Central memory CD8-positive, alpha-beta T cell (primary cell): ENCODE data around the gene TMTC1.
"Not testable (repeated sequence)": the region's sequence is repeated elsewhere in the genome, so short reads cannot be mapped to it uniquely, and the experiment has no call there.

ENCODE experiments used
- ATAC-seq: fragments of 150-1000 bp; cut with Tn5 transposase; replicated peaks from 2 replicates; pipeline ENCODE4 v1.10.0; 2022; ENCODE audit warnings: mild to moderate bottlenecking, moderate FRiP score, moderate number of reproducible peaks; ENCODE audit not compliant: poor library complexity, severe bottlenecking; ENCODE audit errors: extremely low read depth
- DNase-seq, 2 donors: peaks; one replicate each; pipeline ENCODE4 v3.0.0; 2021; ENCODE audit warnings: low spot score in 2 of 2
- H3K27ac Mint-ChIP-seq: one replicate; pipeline ENCODE4 v1.8.0; 2022; ENCODE audit warnings: low read depth, mild to moderate bottlenecking, moderate library complexity, mixed read lengths
- H3K27me3 Mint-ChIP-seq: one replicate; pipeline ENCODE4 v1.8.0; 2022; ENCODE audit warnings: mixed read lengths
- H3K36me3 Mint-ChIP-seq: one replicate; pipeline ENCODE4 v1.8.0; 2022; ENCODE audit warnings: mild to moderate bottlenecking, moderate library complexity, mixed read lengths; ENCODE audit not compliant: insufficient read depth
- H3K4me1 Mint-ChIP-seq: one replicate; pipeline ENCODE4 v1.8.0; 2022; ENCODE audit warnings: mixed read lengths
- H3K4me3 Mint-ChIP-seq: one replicate; pipeline ENCODE4 v1.8.0; 2022; ENCODE audit warnings: mild to moderate bottlenecking, moderate library complexity, mixed read lengths
- H3K9me3 Mint-ChIP-seq: one replicate; pipeline ENCODE4 v1.8.0; 2022; ENCODE audit warnings: mixed read lengths

Gene TMTC1

GRCh38 chr12:29630164-29630563, 153.6 kb downstream of the TMTC1 start:
- DNase-seq, H3K27ac Mint-ChIP-seq, H3K36me3 Mint-ChIP-seq, H3K9me3 Mint-ChIP-seq, H3K4me1 Mint-ChIP-seq, H3K4me3 Mint-ChIP-seq, ATAC-seq: not testable (repeated sequence)
- H3K27me3 Mint-ChIP-seq = peaks cover 18% of the 10 kb centered on the region

- Mint-ChIP-seq H3K4me3 (no peak overlapping the region), H3K27me3 (peaks cover 7% of the 10 kb centered on the region), H3K27ac (no peak overlapping the region), H3K9me3 (no peaks in the 10 kb centered on the region), H3K4me1 (no peaks in the 10 kb centered on the region), H3K36me3 (peaks cover 3% of the 10 kb centered on the region)
- DNase-seq (no peak), ATAC-seq (no peak)
Measured at GRCh38 chr12:29627221-29627620, 156.5 kb downstream of the TMTC1 start.

- H3K9me3 Mint-ChIP-seq = no peaks in the 10 kb centered on the region
- no peaks in the 10 kb centered on the region for H3K4me1 Mint-ChIP-seq
- no peak overlapping the region for H3K4me3 Mint-ChIP-seq
- no peaks in the 10 kb centered on the region for H3K27me3 Mint-ChIP-seq
- no peak for DNase-seq
- H3K27ac Mint-ChIP-seq = no peak overlapping the region
- peaks cover 3% of the 10 kb centered on the region for H3K36me3 Mint-ChIP-seq
- ATAC-seq = no peak
Measured at GRCh38 chr12:29625359-29625953, 158.3 kb downstream of the TMTC1 start.

GRCh38 chr12:29622251-29622650, 161.5 kb downstream of the TMTC1 start:
- peaks cover 3% of the 10 kb centered on the region for H3K36me3 Mint-ChIP-seq
- ATAC-seq (no peak), DNase-seq (no peak)
- H3K4me1 Mint-ChIP-seq = no peaks in the 10 kb centered on the region
- H3K27ac Mint-ChIP-seq = no peak overlapping the region
- H3K4me3 Mint-ChIP-seq = no peak overlapping the region
- no peaks in the 10 kb centered on the region for H3K9me3 Mint-ChIP-seq
- H3K27me3 Mint-ChIP-seq = peaks cover 1% of the 10 kb centered on the region

- no peaks in the 10 kb centered on the region for H3K9me3 Mint-ChIP-seq
Measured at GRCh38 chr12:29620030-29620429, 163.7 kb downstream of the TMTC1 start.

GRCh38 chr12:29617407-29617803, 166.3 kb downstream of the TMTC1 start:
- Mint-ChIP-seq H3K27me3 (peaks cover 24% of the 10 kb centered on the region), H3K4me1 (no peaks in the 10 kb centered on the region), H3K27ac (no peak overlapping the region), H3K4me3 (no peak overlapping the region), H3K36me3 (no peaks in the 10 kb centered on the region), H3K9me3 (no peaks in the 10 kb centered on the region)
- DNase-seq (no peak), ATAC-seq (no peak)

More at GRCh38 chr12:29620030-29620429, 163.7 kb downstream of the TMTC1 start:
- Mint-ChIP-seq H3K27me3 (peaks cover 6% of the 10 kb centered on the region), H3K27ac (no peak overlapping the region), H3K4me3 (no peak overlapping the region), H3K4me1 (no peaks in the 10 kb centered on the region), H3K36me3 (no peaks in the 10 kb centered on the region)
- ATAC-seq = no peak
- DNase-seq = no peak

GRCh38 chr12:29616664-29617406, 166.9 kb downstream of the TMTC1 start:
- no peak overlapping the region for H3K27ac Mint-ChIP-seq
- no peak for DNase-seq
- H3K36me3 Mint-ChIP-seq = no peaks in the 10 kb centered on the region

GRCh38 chr12:29614694-29615325, 168.9 kb downstream of the TMTC1 start:
- Mint-ChIP-seq H3K9me3 (no peaks in the 10 kb centered on the region), H3K27ac (no peak overlapping the region), H3K27me3 (peaks cover 28% of the 10 kb centered on the region), H3K36me3 (no peaks in the 10 kb centered on the region), H3K4me3 (no peak overlapping the region), H3K4me1 (no peaks in the 10 kb centered on the region)
- no peak for ATAC-seq
- DNase-seq = no peak

More at GRCh38 chr12:29616664-29617406, 166.9 kb downstream of the TMTC1 start:
- no peaks in the 10 kb centered on the region for H3K9me3 Mint-ChIP-seq
- no peak overlapping the region for H3K4me3 Mint-ChIP-seq
- no peak for ATAC-seq
- peaks cover 24% of the 10 kb centered on the region for H3K27me3 Mint-ChIP-seq
- H3K4me1 Mint-ChIP-seq = no peaks in the 10 kb centered on the region

- H3K27me3 Mint-ChIP-seq = peaks cover 43% of the 10 kb centered on the region
- ATAC-seq (no peak), DNase-seq (no peak)
- H3K4me1 Mint-ChIP-seq = no peaks in the 10 kb centered on the region
- H3K4me3 Mint-ChIP-seq = no peak overlapping the region
- no peak overlapping the region for H3K27ac Mint-ChIP-seq
- H3K36me3 Mint-ChIP-seq = no peaks in the 10 kb centered on the region
- no peaks in the 10 kb centered on the region for H3K9me3 Mint-ChIP-seq
Measured at GRCh38 chr12:29612912-29613311, 170.8 kb downstream of the TMTC1 start.

GRCh38 chr12:29611906-29612305, 171.8 kb downstream of the TMTC1 start:
- H3K9me3 Mint-ChIP-seq = no peaks in the 10 kb centered on the region

GRCh38 chr12:29610473-29611170, 173.1 kb downstream of the TMTC1 start:
- Mint-ChIP-seq H3K27ac (no peak overlapping the region), H3K9me3 (no peaks in the 10 kb centered on the region), H3K36me3 (no peaks in the 10 kb centered on the region), H3K4me3 (no peak overlapping the region), H3K4me1 (no peaks in the 10 kb centered on the region), H3K27me3 (peaks cover 46% of the 10 kb centered on the region)
- DNase-seq = no peak
- no peak for ATAC-seq

More at GRCh38 chr12:29611906-29612305, 171.8 kb downstream of the TMTC1 start:
- no peak overlapping the region for H3K4me3 Mint-ChIP-seq
- DNase-seq (no peak), ATAC-seq (no peak)
- no peaks in the 10 kb centered on the region for H3K36me3 Mint-ChIP-seq
- H3K4me1 Mint-ChIP-seq = no peaks in the 10 kb centered on the region
- H3K27me3 Mint-ChIP-seq = peaks cover 41% of the 10 kb centered on the region
- H3K27ac Mint-ChIP-seq = no peak overlapping the region

- H3K9me3 Mint-ChIP-seq = no peaks in the 10 kb centered on the region
- no peak overlapping the region for H3K4me3 Mint-ChIP-seq
- no peaks in the 10 kb centered on the region for H3K36me3 Mint-ChIP-seq
- no peaks in the 10 kb centered on the region for H3K4me1 Mint-ChIP-seq
- ATAC-seq = no peak
- H3K27me3 Mint-ChIP-seq = peaks cover 47% of the 10 kb centered on the region
- no peak for DNase-seq
- no peak overlapping the region for H3K27ac Mint-ChIP-seq
Measured at GRCh38 chr12:29609431-29610215, 174.1 kb downstream of the TMTC1 start.
